HepG2 (cell line): Measurements from ENCODE around the gene PFKM. TPM values are rescaled to one million over a fixed set of nuclear protein-coding genes. Genes with fewer than 3 reads are reported as not detected.

Experiments used
- ATAC-seq: fragments of 200-7000 bp; cut with Tn5 transposase; 3 replicates; pipeline ENCODE4 v1.9.1; 2020; ENCODE audit warnings: mild to moderate bottlenecking, moderate library complexity
- BruUV-seq: library from RNA; stranded (reverse); fragments of 400-500 nt; replicated peaks from 2 replicates; lab custom pipeline; 2021; lab: Mats Ljungman, UMichigan
- CTCF ChIA-PET: fragments of 300-600 bp; formaldehyde crosslinking; extraction: SDS; loops from one replicate; lab custom pipeline; 2021; ENCODE audit warnings: low total read pairs, inconsistent platforms, low intra/inter-chr PET ratio; lab: Yijun Ruan, JAX
- POLR2A ChIA-PET: fragments of 350-600 bp; sonication (Branson Sonifier 250); formaldehyde crosslinking; loops from one replicate; lab custom pipeline; 2020; ENCODE audit warnings: antibody characterized with exemption, inconsistent platforms; lab: Yijun Ruan, JAX
- DNase-seq: peaks from one replicate; pipeline ENCODE4 v3.0.0-alpha.2; 2015; ENCODE audit warnings: low spot score
- FAIRE-seq: peaks from 3 replicates; lab custom pipeline; 2011; peaks lifted over from hg19 to GRCh38; lab: Jason Lieb, UNC
- H2AFZ ChIP-seq: one replicate; pipeline ENCODE4 v1.6.1; 2011; ENCODE audit warnings: low read length, inconsistent platforms
- H3K27ac ChIP-seq: fragments of 300-600 bp; 3 replicates; pipeline ENCODE4 v1.8.0; 2011; ENCODE audit warnings: mixed run types, mild to moderate bottlenecking, mixed read lengths, low read length, inconsistent platforms; ENCODE audit not compliant: insufficient read depth; ENCODE audit errors: extremely low read length
- H3K27me3 ChIP-seq, 2 experiments: fragments of 200-600 bp in 1 of 2; 2 replicates in 1 of 2; 3 replicates in 1 of 2; pipeline versions ENCODE4 v1.6.0 to v1.8.0; 2011; ENCODE audit warnings: low read length in 2 of 2, mild to moderate bottlenecking in 2 of 2, moderate library complexity in 2 of 2, inconsistent platforms in 1 of 2; ENCODE audit not compliant: insufficient read depth in 2 of 2, control insufficient read depth in 1 of 2
- H3K36me3 ChIP-seq, 2 experiments: fragments of 200-600 bp in 1 of 2; replicated peaks in 1 of 2; 2 replicates in 1 of 2; 3 replicates in 1 of 2; pipeline versions ENCODE4 v1.5.1 to v1.8.0; 2011; ENCODE audit warnings: low read length in 2 of 2, inconsistent platforms in 1 of 2; ENCODE audit not compliant: insufficient read depth in 2 of 2, control insufficient read depth in 1 of 2
- H3K4me1 ChIP-seq: 2 replicates; pipeline ENCODE4 v1.5.1; 2012; ENCODE audit warnings: low read length, inconsistent platforms; ENCODE audit not compliant: insufficient read depth
- H3K4me2 ChIP-seq: 2 replicates; pipeline ENCODE4 v1.6.0; 2011; ENCODE audit warnings: low read depth, low read length, inconsistent platforms
- H3K4me3 ChIP-seq, 3 experiments: fragments of 200-600 bp in 1 of 3; sonication (generic), shearing (Covaris generic) in 1 of 3; replicated peaks in 1 of 3; 2 replicates each; pipeline ENCODE4 v1.5.1; 2011 to 2016; ENCODE audit warnings: low read length in 3 of 3, inconsistent platforms in 2 of 3, low read depth in 2 of 3, mild to moderate bottlenecking in 2 of 3, control low read depth in 1 of 3, mixed read lengths in 1 of 3; ENCODE audit not compliant: insufficient read depth in 1 of 3
- H3K79me2 ChIP-seq: one replicate; pipeline ENCODE4 v1.6.1; 2011; ENCODE audit warnings: low read length, inconsistent platforms; ENCODE audit not compliant: insufficient read depth
- H3K9ac ChIP-seq: 2 replicates; pipeline ENCODE4 v1.6.0; 2011; ENCODE audit warnings: mild to moderate bottlenecking, low read depth, low read length, inconsistent platforms; ENCODE audit not compliant: insufficient read depth
- H3K9me3 ChIP-seq: 2 replicates; pipeline ENCODE4 v1.5.1; 2012; ENCODE audit warnings: mild to moderate bottlenecking, low read length
- H4K20me1 ChIP-seq: 2 replicates; pipeline ENCODE4 v1.6.0; 2011; ENCODE audit warnings: inconsistent platforms, mild to moderate bottlenecking, low read length, moderate library complexity; ENCODE audit not compliant: insufficient read depth
- ARID4A ChIP-seq: sonication (generic); formaldehyde crosslinking; IDR thresholded peaks from 2 replicates; pipeline ENCODE4 v1.5.0; 2020; ENCODE audit warnings: mild to moderate bottlenecking, missing genetic modification reagents, borderline replicate concordance
- GRHL1 ChIP-seq: sonication (generic); formaldehyde crosslinking; conservative IDR thresholded peaks from 2 replicates; pipeline ENCODE4 v1.8.0; 2022; ENCODE audit warnings: missing genetic modification reagents
- KDM5A ChIP-seq: fragments of 200-600 bp; sonication (generic); IDR thresholded peaks from 2 replicates; pipeline ENCODE4 v1.7.0; 2018; ENCODE audit warnings: antibody characterized with exemption, mild to moderate bottlenecking, low read length, borderline replicate concordance
- MAFF ChIP-seq: IDR thresholded peaks from 2 replicates; pipeline ENCODE4 v1.6.1; 2011; ENCODE audit warnings: low read depth, low read length, improper control_type of control experiment
- MBNL3 ChIP-seq: fragments of 250-450 bp; sonication (Bioruptor Pico); conservative IDR thresholded peaks from 2 replicates; pipeline ENCODE4 v1.8.0; 2022; ENCODE audit warnings: mild to moderate bottlenecking, inconsistent platforms
- MXI1 ChIP-seq: IDR thresholded peaks from 3 replicates; pipeline ENCODE4 v1.6.1; 2012; ENCODE audit warnings: low read depth, low read length, inconsistent platforms, borderline replicate concordance
- PBX3 ChIP-seq: sonication (generic); formaldehyde crosslinking; IDR thresholded peaks from 2 replicates; pipeline ENCODE4 v1.8.1; 2023; ENCODE audit warnings: missing genetic modification reagents, inconsistent platforms, borderline replicate concordance
- PRDM15 ChIP-seq: sonication (generic); formaldehyde crosslinking; IDR thresholded peaks from 2 replicates; pipeline ENCODE4 v1.4.0; 2020; ENCODE audit warnings: missing genetic modification reagents
- ZBTB1 ChIP-seq: sonication (generic); formaldehyde crosslinking; IDR thresholded peaks from 2 replicates; pipeline ENCODE4 v1.4.0; 2020; ENCODE audit warnings: missing genetic modification reagents, borderline replicate concordance
- ZBTB20 ChIP-seq: sonication (generic); formaldehyde crosslinking; IDR thresholded peaks from 2 replicates; pipeline ENCODE4 v1.8.1; 2023; ENCODE audit warnings: missing genetic modification reagents, low read depth, mild to moderate bottlenecking, borderline replicate concordance
- ZNF317 ChIP-seq: sonication (generic); formaldehyde crosslinking; IDR thresholded peaks from 2 replicates; pipeline ENCODE4 v1.5.0; 2020; ENCODE audit warnings: mild to moderate bottlenecking, missing genetic modification reagents
- ZNF781 ChIP-seq: sonication (generic); formaldehyde crosslinking; IDR thresholded peaks from 2 replicates; pipeline ENCODE4 v1.5.1; 2020; ENCODE audit warnings: borderline replicate concordance, mild to moderate bottlenecking, missing genetic modification reagents; ENCODE audit errors: not compliant biosample characterization
- WGBS: methylation state at CpG from one replicate; pipeline ENCODE4 v1.1.6; 2017; ENCODE audit warnings: low lambda C conversion rate; 5-methylcytosine and 5-hydroxymethylcytosine counted together
- in situ Hi-C: cut with HindIII; loops from 2 replicates; pipeline ENCODE4 v1.10.0; 2017; ENCODE audit warnings: low pct_unique_long_range_greater_than_20kb; ENCODE audit not compliant: extremely low pct_ligation_motif_present
- intact Hi-C: fragments of 100-400 bp; cut with micrococcal nuclease; formaldehyde crosslinking; loops from one replicate; pipeline ENCODE4 v1.10.0; 2022; ENCODE audit not compliant: unreplicated experiment
- polyA plus RNA-seq, 8 experiments: library from polyadenylated mRNA; depleted of rRNA in 3 of 8; stranded (reverse) in 7 of 8; unstranded in 1 of 8; fragments of >200 nt; fragmentation: Illumina TruSeq in 4 of 8; extraction: Trizol in 4 of 8; gene quantifications; 2 replicates each; pipeline versions ENCODE4 v1.2.1 to v1.2.3, GENCODE V29; 2011 to 2016; ENCODE audit warnings: low read depth in 4 of 8, missing spikeins in 1 of 8, mixed read lengths in 1 of 8; ENCODE audit not compliant: insufficient read depth in 1 of 8
- total RNA-seq, 5 experiments: library from RNA; depleted of rRNA; stranded (reverse); fragments of >200 nt; fragmentation: Illumina TruSeq; extraction: Trizol; gene quantifications; 2 replicates each; pipeline ENCODE4 v1.2.3, GENCODE V29; 2016; ENCODE audit warnings: low read depth in 1 of 5

PFKM gene
- total and polyA plus RNA-seq, 2 of the 13 experiments (the other 11 are each of a cell fraction or from before 2014, with no cell fraction given) = 1.9 to 2.4 TPM

- TF ChIP-seq ARID4A (CRISPR knock-in tag) (no peak), MXI1 (no peak), MBNL3 (no peak)
These were observed 57.2 kb downstream of the PFKM start (continued) for GRCh38 chr12:48176417-48176751.

GRCh38 chr12:48177982-48178381 is 58.8 kb downstream of the PFKM start:
- Histone ChIP-seq H2AFZ (no peak overlapping the region), H4K20me1 (no peaks in the 10 kb centered on the region), H3K79me2 (no peaks in the 10 kb centered on the region), H3K27ac (no peak overlapping the region), H3K4me3 (no peak overlapping the region), H3K9ac (no peak overlapping the region), H3K9me3 (no peaks in the 10 kb centered on the region), H3K27me3 (peaks cover 0 to 31% of the 10 kb centered on the region in 2 experiments; a peak in 3 of 5 replicates), H3K36me3 (no peaks in the 10 kb centered on the region), H3K4me1 (0 out of 2 replicates have a peak, but pooled peaks cover 5% of the 10 kb centered on the region), H3K4me2 (no peak overlapping the region)
- no peak for TF ChIP-seq GRHL1 (CRISPR knock-in tag)
- TF ChIP-seq KDM5A = no peak
- TF ChIP-seq MAFF = no peak
- no peak for TF ChIP-seq PRDM15
- TF ChIP-seq PBX3 = no peak
- TF ChIP-seq ZNF781 (CRISPR knock-in tag) = no peak
- TF ChIP-seq ZBTB1 = no peak
- no peak for TF ChIP-seq ZNF317
- TF ChIP-seq ZBTB20 (CRISPR knock-in tag) = no peak
- intact Hi-C loops (no loop called here), in situ Hi-C loops (no loop called here)
- FAIRE-seq = no peak
- ATAC-seq = no peak
- CTCF ChIA-PET = no interaction called here
- POLR2A ChIA-PET = no interaction called here
- WGBS = 10% methylated on average over 4 of the region's 4 CpGs
- no TSS peak for BruUV-seq
- no peak for DNase-seq
